ENCODE data around the gene ALX1. TPM values are rescaled to one million over a fixed set of nuclear protein-coding genes. Genes with fewer than 3 reads are reported as not detected.

ALX1 gene
- total and polyA plus RNA-seq, 2 donors (not counting 1 experiment from before 2014, with no cell fraction given), result not detected

GRCh38 chr12:85274315-85274651, 5.7 kb upstream of the ALX1 start:
- Histone ChIP-seq H3K27ac (ENCODE audit: insufficient read depth, low read length) (no peak overlapping the region), H3K4me3 (replicated peaks in 1 of 4; ENCODE audit: control extremely low read depth in 1 of 4, insufficient read depth in 1 of 4, low read depth in 3 of 4, low read length in 4 of 4) (no peak overlapping the region), H3K4me2 (ENCODE audit: extremely low read depth, insufficient read depth, low read length) (no peak overlapping the region), H4K20me1 (ENCODE audit: control insufficient read depth, extremely low read depth, insufficient read depth, low read length) (no peaks in the 10 kb centered on the region), H3K9ac (ENCODE audit: insufficient read depth, low read length) (no peak overlapping the region), H3K79me2 (ENCODE audit: control insufficient read depth, insufficient read depth, low read length) (no peaks in the 10 kb centered on the region), H2AFZ (ENCODE audit: low read length) (no peak overlapping the region), H3K4me1 (ENCODE audit: control insufficient read depth, extremely low read depth, insufficient read depth, low read length) (no peaks in the 10 kb centered on the region), H3K27me3 (ENCODE audit: control insufficient read depth, insufficient read depth, low read length) (peaks cover 2% of the 10 kb centered on the region), H3K9me3 (ENCODE audit: control insufficient read depth, insufficient read depth, low read depth, low read length) (no peaks in the 10 kb centered on the region), H3K36me3 (ENCODE audit: control insufficient read depth, insufficient read depth, low read length) (no peaks in the 10 kb centered on the region)
- no peak for DNase-seq (ENCODE audit: low read depth in 2 of 2)
- no peak for TF ChIP-seq CTCF (conservative IDR thresholded peaks at IDR 0.05 in 1 of 2, IDR thresholded peaks at IDR 0.05 in 1 of 2; ENCODE audit: low read depth in 1 of 2, low read length in 2 of 2)
- no peak for TF ChIP-seq EZH2 (IDR thresholded peaks at IDR 0.05; ENCODE audit: low read length, missing control alignments)

- no peaks in the 10 kb centered on the region for H3K79me2 ChIP-seq (ENCODE audit: control insufficient read depth, insufficient read depth, low read length)
- no peak overlapping the region for H3K9ac ChIP-seq (ENCODE audit: insufficient read depth, low read length)
- no peaks in the 10 kb centered on the region for H3K36me3 ChIP-seq (ENCODE audit: control insufficient read depth, insufficient read depth, low read length)
- H3K9me3 ChIP-seq (ENCODE audit: control insufficient read depth, insufficient read depth, low read depth, low read length), result no peaks in the 10 kb centered on the region
- H3K4me3 ChIP-seq (replicated peaks in 1 of 4; ENCODE audit: control extremely low read depth in 1 of 4, insufficient read depth in 1 of 4, low read depth in 3 of 4, low read length in 4 of 4), result no peak overlapping the region
- H3K4me1 ChIP-seq (ENCODE audit: control insufficient read depth, extremely low read depth, insufficient read depth, low read length), result no peaks in the 10 kb centered on the region
- DNase-seq (ENCODE audit: low read depth in 2 of 2), result no peak
- H3K4me2 ChIP-seq (ENCODE audit: extremely low read depth, insufficient read depth, low read length), result no peak overlapping the region
- no peaks in the 10 kb centered on the region for H4K20me1 ChIP-seq (ENCODE audit: control insufficient read depth, extremely low read depth, insufficient read depth, low read length)
- peaks cover 7% of the 10 kb centered on the region for H3K27me3 ChIP-seq (ENCODE audit: control insufficient read depth, insufficient read depth, low read length)
- TF ChIP-seq EZH2 (IDR thresholded peaks at IDR 0.05; ENCODE audit: low read length, missing control alignments), result no peak
- no peak overlapping the region for H3K27ac ChIP-seq (ENCODE audit: insufficient read depth, low read length)
- no peak overlapping the region for H2AFZ ChIP-seq (ENCODE audit: low read length)
These were observed 4.6 kb upstream of the ALX1 start for GRCh38 chr12:85275374-85275773.

GRCh38 chr12:85277191-85277590, 2.8 kb upstream of the ALX1 start:
- Histone ChIP-seq H2AFZ (ENCODE audit: low read length) (no peak overlapping the region), H3K36me3 (ENCODE audit: control insufficient read depth, insufficient read depth, low read length) (no peaks in the 10 kb centered on the region), H3K9me3 (ENCODE audit: control insufficient read depth, insufficient read depth, low read depth, low read length) (no peaks in the 10 kb centered on the region), H3K4me1 (ENCODE audit: control insufficient read depth, extremely low read depth, insufficient read depth, low read length) (no peaks in the 10 kb centered on the region), H3K79me2 (ENCODE audit: control insufficient read depth, insufficient read depth, low read length) (no peaks in the 10 kb centered on the region), H3K9ac (ENCODE audit: insufficient read depth, low read length) (no peak overlapping the region), H3K27me3 (ENCODE audit: control insufficient read depth, insufficient read depth, low read length) (peaks cover 16% of the 10 kb centered on the region), H3K4me2 (ENCODE audit: extremely low read depth, insufficient read depth, low read length) (no peak overlapping the region), H3K4me3 (replicated peaks in 1 of 4; ENCODE audit: control extremely low read depth in 1 of 4, insufficient read depth in 1 of 4, low read depth in 3 of 4, low read length in 4 of 4) (no peak overlapping the region), H3K27ac (ENCODE audit: insufficient read depth, low read length) (no peak overlapping the region), H4K20me1 (ENCODE audit: control insufficient read depth, extremely low read depth, insufficient read depth, low read length) (no peaks in the 10 kb centered on the region)
- no peak for TF ChIP-seq CTCF (conservative IDR thresholded peaks at IDR 0.05 in 1 of 2, IDR thresholded peaks at IDR 0.05 in 1 of 2; ENCODE audit: low read depth in 1 of 2, low read length in 2 of 2)
- TF ChIP-seq EZH2 (IDR thresholded peaks at IDR 0.05; ENCODE audit: low read length, missing control alignments), result no peak
- DNase-seq (ENCODE audit: low read depth in 2 of 2), result no peak

Data from fibroblast of lung (primary cell).